ENCODE results near the gene SYNJ1. TPM values are rescaled to one million over a fixed set of nuclear protein-coding genes. Genes with fewer than 3 reads are reported as not detected.

SYNJ1 gene
- total RNA-seq, 2 donors from 2014 or later: 7.8 to 7.9 TPM

GRCh38 chr21:32580949-32581348 is 146.9 kb downstream of the SYNJ1 start:
- peaks cover 7% of the 10 kb centered on the region for H3K36me3 ChIP-seq
- H3K9me3 ChIP-seq: no peaks in the 10 kb centered on the region
- no peak for DNase-seq (ENCODE audit: low spot score)
- no peak for TF ChIP-seq CTCF (IDR thresholded peaks at IDR 0.05)
- no peak overlapping the region for H3K27ac ChIP-seq
- no peak overlapping the region for H3K4me3 ChIP-seq
- no peaks in the 10 kb centered on the region for H3K27me3 ChIP-seq
- no peaks in the 10 kb centered on the region for H3K4me1 ChIP-seq

Other genes with a start within 250 kb of the SYNJ1 start
- gene TCP10L, start 142.5 kb downstream of the SYNJ1 start, total RNA-seq: 1 to 10 TPM in 1 of 2 donors, not detected in 1; 1.1 TPM
- 10 to 100 TPM; 16.1 to 22.2 TPM for gene CFAP298, start 115.6 kb downstream of the SYNJ1 start, total RNA-seq
- 1 to 10 TPM; 9.4 to 9.6 TPM for gene PAXBP1, start 43.7 kb upstream of the SYNJ1 start, total RNA-seq